Astrocyte of the spinal cord (primary cell): ENCODE measurements around the gene SLCO4A1.

Experiments
- DNase-seq: peaks from one replicate; pipeline ENCODE4 v3.0.0; 2011; ENCODE audit warnings: low read depth, low spot score
- H3K4me3 ChIP-seq: 2 replicates; pipeline ENCODE4 v1.5.1; 2011; ENCODE audit warnings: low read depth, mild to moderate bottlenecking, low read length, moderate library complexity
- CTCF ChIP-seq: IDR thresholded peaks from 2 replicates; pipeline ENCODE4 v1.5.1; 2012; ENCODE audit warnings: low read depth, mild to moderate bottlenecking, low read length, inconsistent platforms
- in situ Hi-C: cut with HindIII; loops from 2 replicates; pipeline ENCODE4 v1.10.0; 2017; ENCODE audit warnings: low sequenced_read_pairs

SLCO4A1 gene

GRCh38 chr20:62660768-62661167, 18.5 kb downstream of the SLCO4A1 start:
- no peak overlapping the region for H3K4me3 ChIP-seq
- no peak for TF ChIP-seq CTCF
- DNase-seq: no peak
- in situ Hi-C loops: no loop called here

DNA sequence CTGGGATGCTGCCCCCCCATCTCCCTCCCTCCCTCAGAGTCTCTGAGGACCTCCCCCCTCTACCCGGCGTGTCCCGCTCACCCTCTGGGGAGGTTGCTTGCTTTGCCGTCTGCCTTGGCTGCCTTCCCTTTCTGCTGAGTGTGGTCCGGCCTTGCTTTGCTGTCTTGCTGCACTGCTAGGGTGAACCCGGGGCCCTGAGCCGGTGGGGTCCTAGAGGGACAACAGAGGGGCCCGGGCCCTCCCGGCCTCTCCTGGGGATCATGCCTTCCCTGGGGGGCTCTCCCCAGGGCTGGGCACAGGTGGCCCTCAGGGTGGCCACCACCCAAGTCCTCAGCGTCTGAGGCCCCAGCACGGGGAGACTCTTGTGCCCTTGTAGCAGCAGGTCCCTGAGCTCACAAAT, 19.3 kb downstream of the SLCO4A1 start:
- TF ChIP-seq CTCF: no peak
- H3K4me3 ChIP-seq: no peak overlapping the region
- DNase-seq: no peak
- in situ Hi-C loops: no loop called here

GRCh38 chr20:62662422-62662821, 20.1 kb downstream of the SLCO4A1 start:
- no peak overlapping the region for H3K4me3 ChIP-seq
- no peak for DNase-seq
- in situ Hi-C loops: no loop called here
- no peak for TF ChIP-seq CTCF

DNA sequence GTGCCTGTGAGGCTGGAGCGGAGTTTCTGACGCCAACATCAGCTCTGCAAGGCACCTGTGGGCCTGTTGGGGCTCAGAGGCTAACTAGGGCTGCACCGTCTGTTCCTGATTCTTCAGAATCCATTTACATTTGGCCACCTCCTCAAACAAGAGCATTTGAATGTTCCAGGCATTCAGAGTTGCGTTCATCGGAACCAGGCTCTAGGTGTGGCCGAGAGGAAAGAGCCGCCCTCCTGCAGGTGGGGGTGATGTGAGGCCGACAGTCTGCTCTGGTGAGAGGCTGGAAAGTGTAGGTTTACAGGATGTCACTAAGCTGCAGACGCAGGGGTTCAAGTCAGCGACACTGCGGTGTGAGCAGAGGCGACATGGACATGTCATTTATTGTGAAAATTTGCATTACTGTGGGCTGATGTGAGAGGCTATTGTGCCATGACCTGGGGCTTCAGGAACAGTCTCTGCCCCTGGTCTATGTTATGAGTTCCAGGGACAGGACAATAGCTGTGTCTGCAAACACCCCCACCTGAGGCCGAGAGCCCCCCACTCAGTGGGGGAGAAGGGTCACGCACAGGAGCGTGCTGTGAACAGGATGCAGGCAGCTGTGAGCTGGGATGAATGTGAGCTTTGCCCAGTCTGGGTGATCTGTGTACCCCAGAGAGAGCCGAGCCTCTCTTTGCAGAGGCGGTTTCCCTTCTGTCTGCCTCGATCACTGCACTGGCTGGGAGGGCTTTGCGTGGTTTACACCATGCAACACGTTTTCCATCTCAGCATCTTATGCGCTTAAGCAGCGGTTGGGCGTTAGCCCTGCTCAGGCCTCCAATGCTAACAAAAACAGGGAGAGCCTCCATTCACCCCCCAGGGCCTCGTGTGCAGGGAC, 21.1 kb downstream of the SLCO4A1 start:
- no peak for DNase-seq
- TF ChIP-seq CTCF: no peak
- in situ Hi-C loops: no loop called here
- H3K4me3 ChIP-seq: no peak overlapping the region

GRCh38 chr20:62664019-62664971, 22.0 kb downstream of the SLCO4A1 start:
- in situ Hi-C loops: no loop called here
- no peak overlapping the region for H3K4me3 ChIP-seq
- no peak for DNase-seq
- TF ChIP-seq CTCF: no peak

DNA sequence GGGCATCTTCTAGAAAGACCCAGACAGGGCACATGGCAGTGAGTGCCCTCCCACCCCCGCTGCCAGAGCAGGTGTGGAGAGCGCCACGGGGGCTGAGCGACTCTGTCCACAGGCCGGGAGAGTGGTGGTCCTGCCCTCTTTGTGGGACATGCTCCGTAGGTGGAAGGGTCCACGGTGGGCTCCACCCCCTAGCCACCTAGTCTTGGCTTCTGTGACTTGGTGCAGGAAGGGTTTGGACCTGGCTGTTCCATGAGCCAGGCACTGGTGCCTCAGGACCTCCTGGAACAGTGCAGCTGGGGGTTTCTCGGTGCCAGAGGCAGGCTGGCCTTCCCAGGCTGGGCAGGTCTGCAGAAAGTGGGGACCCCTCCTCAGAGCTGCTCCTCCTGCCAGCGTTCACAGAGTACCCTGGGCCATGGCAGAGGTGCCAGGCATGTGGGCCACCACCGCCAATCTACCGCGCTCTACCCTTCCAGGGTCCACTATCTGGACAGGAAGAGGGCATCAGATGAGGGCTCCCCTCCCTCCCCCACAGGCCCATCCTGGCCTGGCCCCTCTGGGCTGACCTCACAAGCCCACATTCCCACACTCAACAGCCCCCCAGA, 23.0 kb downstream of the SLCO4A1 start:
- no peak overlapping the region for H3K4me3 ChIP-seq
- DNase-seq: no peak
- no peak for TF ChIP-seq CTCF
- in situ Hi-C loops: no loop called here
